MM.1S (cell line): ENCODE measurements around the gene MYO9B.

Experiments used
- DNase-seq: peaks from one replicate; pipeline ENCODE4 v3.0.0-alpha.2; 2015
- H2AFZ ChIP-seq: fragments of 300-600 bp; sonication (generic); 2 replicates; pipeline ENCODE4 v1.6.0; 2016; ENCODE audit warnings: antibody characterized with exemption, low read length
- H3F3A ChIP-seq: fragments of 300-600 bp; sonication (generic); 2 replicates; pipeline ENCODE4 v1.6.1; 2016; ENCODE audit warnings: mild to moderate bottlenecking, antibody characterized with exemption, low read length, moderate library complexity, mixed read lengths; ENCODE audit not compliant: insufficient read depth
- H3K27ac ChIP-seq: fragments of 300-600 bp; sonication (generic); 2 replicates; pipeline ENCODE4 v1.5.1; 2016; ENCODE audit warnings: mild to moderate bottlenecking, low read length
- H3K27me3 ChIP-seq: fragments of 300-600 bp; sonication (generic); replicated peaks from 2 replicates; pipeline ENCODE4 v1.6.0; 2016; ENCODE audit warnings: low read length; ENCODE audit not compliant: insufficient read depth
- H3K36me3 ChIP-seq: fragments of 300-600 bp; sonication (generic); replicated peaks from 2 replicates; pipeline ENCODE4 v1.6.1; 2016; ENCODE audit warnings: mild to moderate bottlenecking, low read length, mixed read lengths; ENCODE audit not compliant: insufficient read depth
- H3K4me1 ChIP-seq: fragments of 300-600 bp; sonication (generic); 2 replicates; pipeline ENCODE4 v1.6.1; 2016; ENCODE audit warnings: low read length, mixed read lengths
- H3K4me2 ChIP-seq: fragments of 300-600 bp; sonication (generic); 2 replicates; pipeline ENCODE4 v1.6.0; 2016; ENCODE audit warnings: low read depth, low read length
- H3K4me3 ChIP-seq: fragments of 300-600 bp; sonication (generic); 2 replicates; pipeline ENCODE4 v1.5.1; 2016; ENCODE audit warnings: low read length, mixed read lengths
- H3K79me2 ChIP-seq: fragments of 300-600 bp; sonication (generic); 2 replicates; pipeline ENCODE4 v1.6.1; 2016; ENCODE audit warnings: mixed run types, low read length, mixed read lengths
- H3K9ac ChIP-seq: fragments of 300-600 bp; sonication (generic); 2 replicates; pipeline ENCODE4 v1.6.1; 2016; ENCODE audit warnings: low read length, mixed read lengths
- H3K9me2 ChIP-seq: fragments of 300-600 bp; sonication (generic); replicated peaks from 2 replicates; pipeline ENCODE4 v1.6.1; 2016; ENCODE audit warnings: mild to moderate bottlenecking, low read length, mixed read lengths; ENCODE audit not compliant: insufficient read depth
- H3K9me3 ChIP-seq: fragments of 300-600 bp; sonication (generic); replicated peaks from 2 replicates; pipeline ENCODE4 v1.6.1; 2016; ENCODE audit warnings: mild to moderate bottlenecking, low read length, mixed read lengths; ENCODE audit not compliant: insufficient read depth
- H4K20me1 ChIP-seq: fragments of 300-600 bp; sonication (generic); 2 replicates; pipeline ENCODE4 v1.6.1; 2016; ENCODE audit warnings: mild to moderate bottlenecking, low read length, moderate library complexity, mixed read lengths; ENCODE audit not compliant: insufficient read depth
- EZH2 ChIP-seq: fragments of 300-600 bp; sonication (generic); optimal IDR thresholded peaks from 2 replicates; pipeline ENCODE3; 2017; ENCODE audit warnings: low read depth, mild to moderate bottlenecking, antibody characterized with exemption, low read length, mixed read lengths
- EZH2phosphoT487 ChIP-seq: fragments of 300-600 bp; sonication (generic); IDR thresholded peaks from 2 replicates; pipeline ENCODE4 v1.6.1; 2018; ENCODE audit warnings: antibody characterized with exemption, low read length
- TF ChIP-seq, protein P1 (sequence below): fragments of 300-600 bp; sonication (generic); IDR thresholded peaks from 2 replicates; pipeline ENCODE4 v1.5.1; 2016; ENCODE audit warnings: antibody characterized with exemption, low read length, mixed read lengths

The MYO9B gene

GRCh38 chr19:17180997-17181702, 105.6 kb downstream of the MYO9B start:
- no peaks in the 10 kb centered on the region for H3F3A ChIP-seq
- no peaks in the 10 kb centered on the region for H3K36me3 ChIP-seq
- H3K9ac ChIP-seq, result no peak overlapping the region
- H3K9me2 ChIP-seq, result no peaks in the 10 kb centered on the region
- no peaks in the 10 kb centered on the region for H3K4me1 ChIP-seq
- H3K79me2 ChIP-seq, result no peaks in the 10 kb centered on the region
- no peaks in the 10 kb centered on the region for H3K27me3 ChIP-seq
- no peak overlapping the region for H3K4me2 ChIP-seq
- H3K9me3 ChIP-seq, result no peaks in the 10 kb centered on the region
- no peak for DNase-seq
- TF ChIP-seq EZH2 (no peak), EZH2phosphoT487 (no peak)
- TF ChIP-seq, protein P1, sequence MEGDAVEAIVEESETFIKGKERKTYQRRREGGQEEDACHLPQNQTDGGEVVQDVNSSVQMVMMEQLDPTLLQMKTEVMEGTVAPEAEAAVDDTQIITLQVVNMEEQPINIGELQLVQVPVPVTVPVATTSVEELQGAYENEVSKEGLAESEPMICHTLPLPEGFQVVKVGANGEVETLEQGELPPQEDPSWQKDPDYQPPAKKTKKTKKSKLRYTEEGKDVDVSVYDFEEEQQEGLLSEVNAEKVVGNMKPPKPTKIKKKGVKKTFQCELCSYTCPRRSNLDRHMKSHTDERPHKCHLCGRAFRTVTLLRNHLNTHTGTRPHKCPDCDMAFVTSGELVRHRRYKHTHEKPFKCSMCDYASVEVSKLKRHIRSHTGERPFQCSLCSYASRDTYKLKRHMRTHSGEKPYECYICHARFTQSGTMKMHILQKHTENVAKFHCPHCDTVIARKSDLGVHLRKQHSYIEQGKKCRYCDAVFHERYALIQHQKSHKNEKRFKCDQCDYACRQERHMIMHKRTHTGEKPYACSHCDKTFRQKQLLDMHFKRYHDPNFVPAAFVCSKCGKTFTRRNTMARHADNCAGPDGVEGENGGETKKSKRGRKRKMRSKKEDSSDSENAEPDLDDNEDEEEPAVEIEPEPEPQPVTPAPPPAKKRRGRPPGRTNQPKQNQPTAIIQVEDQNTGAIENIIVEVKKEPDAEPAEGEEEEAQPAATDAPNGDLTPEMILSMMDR, result no peak
- H3K27ac ChIP-seq, result no peak overlapping the region
- H2AFZ ChIP-seq, result no peak overlapping the region
- H4K20me1 ChIP-seq, result no peaks in the 10 kb centered on the region
- no peak overlapping the region for H3K4me3 ChIP-seq

DNA sequence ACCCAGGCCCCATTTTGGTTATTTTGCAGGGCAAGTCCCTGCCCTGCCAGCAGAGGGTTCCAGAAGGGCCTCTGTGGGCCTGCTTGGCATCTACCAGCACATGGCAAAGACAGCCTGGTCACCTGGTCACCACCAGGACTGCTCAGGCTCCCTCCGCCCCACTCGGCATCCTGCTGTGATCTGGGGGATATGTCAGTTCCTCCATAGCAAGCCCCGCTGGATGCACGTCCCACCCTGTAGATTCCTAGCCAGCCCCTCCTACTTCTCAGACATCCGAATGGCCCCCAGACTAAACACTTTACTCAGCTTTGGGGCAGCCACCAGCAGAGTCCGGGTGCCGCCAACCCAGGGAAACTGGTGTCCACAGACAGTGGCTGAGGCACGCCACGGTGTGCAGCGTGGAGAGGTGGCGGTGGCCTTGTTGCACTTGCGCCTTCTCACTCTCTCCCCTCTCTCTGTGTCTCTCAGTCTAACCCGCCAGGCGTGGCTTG, 107.7 kb downstream of the MYO9B start:
- no peak overlapping the region for H3K9ac ChIP-seq
- H3K36me3 ChIP-seq, result no peaks in the 10 kb centered on the region
- no peaks in the 10 kb centered on the region for H3K9me2 ChIP-seq
- no peaks in the 10 kb centered on the region for H3F3A ChIP-seq
- H3K79me2 ChIP-seq, result no peaks in the 10 kb centered on the region
- no peak for DNase-seq
- H3K4me3 ChIP-seq, result no peak overlapping the region
- no peaks in the 10 kb centered on the region for H3K4me1 ChIP-seq
- no peaks in the 10 kb centered on the region for H4K20me1 ChIP-seq
- no peak overlapping the region for H3K27ac ChIP-seq
- no peak overlapping the region for H2AFZ ChIP-seq
- no peaks in the 10 kb centered on the region for H3K9me3 ChIP-seq
- H3K4me2 ChIP-seq, result no peak overlapping the region
- TF ChIP-seq EZH2 (no peak), EZH2phosphoT487 (no peak)
- TF ChIP-seq, protein P1, result no peak
- no peaks in the 10 kb centered on the region for H3K27me3 ChIP-seq

DNA sequence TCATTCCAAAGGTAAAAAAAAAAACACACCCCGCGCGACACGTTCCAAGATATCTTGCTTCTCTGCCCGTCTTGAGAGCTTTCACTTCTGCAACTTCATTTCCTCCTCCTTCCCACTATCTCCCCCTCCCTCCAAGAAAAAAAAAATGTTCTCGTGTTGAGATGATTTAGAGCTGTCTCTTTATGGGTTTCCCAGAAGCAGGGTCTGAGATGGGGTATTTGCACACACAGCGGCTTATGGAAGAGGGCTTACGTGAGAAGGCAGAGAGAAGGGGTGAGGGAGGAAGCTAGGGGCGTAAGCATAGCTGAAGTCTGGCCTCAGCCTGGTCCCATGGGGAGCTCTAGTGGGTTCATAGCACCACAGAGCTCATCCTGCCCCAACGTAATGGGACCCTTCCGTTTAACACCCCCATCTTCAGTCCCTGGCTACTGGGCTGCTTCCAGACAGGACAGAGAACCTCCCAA, 108.3 kb downstream of the MYO9B start:
- Histone ChIP-seq H2AFZ (no peak overlapping the region), H3K9me3 (no peaks in the 10 kb centered on the region), H3K4me2 (no peak overlapping the region), H3K27ac (no peak overlapping the region), H4K20me1 (no peaks in the 10 kb centered on the region), H3K79me2 (no peaks in the 10 kb centered on the region), H3K27me3 (no peaks in the 10 kb centered on the region), H3K4me3 (no peak overlapping the region), H3K9me2 (no peaks in the 10 kb centered on the region), H3F3A (no peaks in the 10 kb centered on the region), H3K36me3 (no peaks in the 10 kb centered on the region), H3K9ac (no peak overlapping the region), H3K4me1 (no peaks in the 10 kb centered on the region)
- TF ChIP-seq EZH2phosphoT487, result no peak
- TF ChIP-seq, protein P1, result no peak
- TF ChIP-seq EZH2, result no peak
- no peak for DNase-seq
